Stimulated activated CD4-positive, alpha-beta T cell treated with anti-CD3 and anti-CD28 coated beads, Interleukin-15, amount 100 ng/mL, for 1 hour (primary cell): ENCODE results near the gene IGFBP5.

ENCODE experiments used
- DNase-seq, 2 donors: peaks; one replicate each; pipeline ENCODE4 v3.0.0-alpha.2; 2020; ENCODE audit warnings: low read depth in 1 of 2, low spot score in 1 of 2

IGFBP5 gene

DNA sequence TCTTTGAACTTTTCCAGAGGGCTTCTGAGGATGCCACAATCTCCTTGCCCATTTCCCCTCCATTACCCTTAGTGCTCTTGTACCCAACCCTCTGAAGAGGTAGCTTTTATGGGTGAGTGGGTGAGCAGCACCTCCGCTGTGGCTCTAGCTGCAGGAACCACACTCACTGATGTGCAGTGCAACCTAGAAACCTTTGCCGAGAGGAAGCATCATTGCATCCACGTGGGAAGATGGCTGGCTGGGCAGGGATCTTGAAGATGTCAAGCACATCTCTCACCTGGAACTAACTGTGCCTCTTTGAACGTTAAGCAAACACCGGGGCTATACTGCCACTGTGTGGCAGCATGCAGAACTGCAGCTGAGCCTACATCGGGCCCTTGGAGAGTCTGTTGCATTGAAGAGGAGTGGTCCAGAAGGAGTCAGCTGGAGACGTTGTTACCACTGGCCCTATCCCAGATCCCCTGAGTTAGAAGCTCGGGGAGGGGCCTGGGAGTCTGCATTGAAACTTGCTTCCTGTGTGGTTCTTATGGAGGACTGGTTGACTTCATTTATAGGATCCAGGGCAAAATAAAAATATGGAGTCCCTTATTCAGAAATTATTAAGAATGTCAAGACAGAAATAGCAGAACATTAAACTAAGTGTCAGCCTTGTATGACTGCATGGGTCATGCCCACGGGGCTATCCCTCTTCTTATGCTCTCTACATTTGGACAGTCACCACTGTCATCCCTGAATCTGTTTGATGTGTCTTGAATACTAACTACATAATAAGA, 28.7 kb downstream of the IGFBP5 start:
- peak; percentile 31 to 50 for DNase-seq

GRCh38 chr2:216665717-216666116, 29.6 kb downstream of the IGFBP5 start:
- no peak for DNase-seq

DNA sequence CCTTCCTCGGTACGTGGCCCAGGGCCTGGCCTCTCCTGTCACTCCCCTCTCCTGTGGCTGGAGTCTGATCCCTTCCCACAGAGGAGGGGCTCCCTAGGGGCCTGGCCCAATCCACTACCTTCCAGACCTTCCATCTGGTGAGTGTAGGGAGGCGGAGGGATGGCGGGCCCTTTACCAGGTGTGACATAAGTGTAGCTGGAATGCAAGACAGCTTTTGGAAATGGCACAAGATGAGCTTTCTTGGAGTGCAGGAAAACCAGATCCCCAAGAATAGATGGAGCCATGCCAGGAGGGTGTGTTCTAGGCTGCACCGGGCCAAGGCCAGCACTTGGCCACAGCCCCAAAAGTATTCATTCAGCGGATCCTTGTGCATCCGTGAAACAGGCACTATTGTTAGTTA, 30.1 kb downstream of the IGFBP5 start:
- no peak for DNase-seq

DNA sequence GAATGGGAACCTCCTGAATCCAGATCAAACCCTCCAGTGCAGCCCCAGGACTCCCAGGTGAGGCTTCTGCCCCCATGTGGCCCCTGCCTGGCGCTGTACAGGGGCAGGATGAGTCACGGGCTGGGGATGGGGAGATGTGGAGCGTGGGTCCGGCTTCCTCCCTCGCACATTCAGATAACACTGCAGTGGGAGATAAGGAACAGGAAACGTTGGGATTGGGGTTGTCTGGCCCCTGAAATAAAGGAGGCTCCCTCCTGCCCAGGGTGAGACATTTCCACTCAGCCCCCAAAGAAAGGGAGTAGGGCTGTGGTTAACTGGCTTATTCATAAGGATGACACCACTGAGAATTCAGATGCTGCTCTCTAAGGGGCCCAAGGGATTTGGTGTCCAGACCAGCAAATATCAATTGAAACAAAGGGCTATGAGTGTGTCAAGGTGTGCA, 30.7 kb downstream of the IGFBP5 start:
- DNase-seq, result no peak

DNA sequence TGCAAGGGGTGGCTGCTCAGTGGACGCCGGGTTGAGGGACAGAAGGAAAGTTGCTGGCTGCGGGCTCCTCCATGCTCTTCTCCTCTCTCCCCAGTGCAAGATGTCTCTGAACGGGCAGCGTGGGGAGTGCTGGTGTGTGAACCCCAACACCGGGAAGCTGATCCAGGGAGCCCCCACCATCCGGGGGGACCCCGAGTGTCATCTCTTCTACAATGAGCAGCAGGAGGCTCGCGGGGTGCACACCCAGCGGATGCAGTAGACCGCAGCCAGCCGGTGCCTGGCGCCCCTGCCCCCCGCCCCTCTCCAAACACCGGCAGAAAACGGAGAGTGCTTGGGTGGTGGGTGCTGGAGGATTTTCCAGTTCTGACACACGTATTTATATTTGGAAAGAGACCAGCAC, 31.5 kb downstream of the IGFBP5 start:
- no peak for DNase-seq

- DNase-seq, result no peak
Measured at GRCh38 chr2:216663106-216663505, 32.2 kb downstream of the IGFBP5 start.

DNA sequence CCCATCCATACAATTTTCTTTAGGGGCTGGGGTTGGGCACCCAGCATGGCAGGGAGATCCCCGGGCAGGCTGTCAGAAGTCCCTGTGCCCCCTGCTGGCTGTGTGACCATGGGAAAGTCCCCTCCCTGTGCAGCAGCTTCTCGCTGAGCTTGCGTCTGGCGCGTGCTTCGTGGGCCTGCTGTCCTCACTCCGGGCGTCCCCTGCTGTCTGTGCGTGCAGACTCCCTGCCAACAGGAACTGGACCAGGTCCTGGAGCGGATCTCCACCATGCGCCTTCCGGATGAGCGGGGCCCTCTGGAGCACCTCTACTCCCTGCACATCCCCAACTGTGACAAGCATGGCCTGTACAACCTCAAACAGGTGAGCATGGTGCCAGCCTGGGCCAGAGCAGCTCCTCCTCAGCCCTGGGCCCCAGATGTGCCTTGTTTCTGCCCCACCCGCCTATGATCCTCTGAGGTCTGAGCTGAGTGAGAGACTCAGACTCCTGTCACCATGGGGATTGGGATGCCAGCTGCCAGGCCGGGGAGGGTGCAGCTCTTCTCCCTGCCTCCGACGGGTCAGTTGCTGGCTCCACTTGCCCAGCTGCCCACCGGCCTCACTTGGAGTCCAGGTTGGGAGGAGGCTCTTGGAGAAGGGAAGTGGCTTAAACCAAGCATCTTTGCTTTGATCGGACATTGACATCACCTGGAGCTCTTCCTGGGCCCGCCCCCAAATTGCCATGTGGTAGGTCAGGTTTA, 33.5 kb downstream of the IGFBP5 start:
- no peak for DNase-seq

GRCh38 chr2:216661051-216661450, 34.3 kb downstream of the IGFBP5 start:
- DNase-seq, result no peak

DNA sequence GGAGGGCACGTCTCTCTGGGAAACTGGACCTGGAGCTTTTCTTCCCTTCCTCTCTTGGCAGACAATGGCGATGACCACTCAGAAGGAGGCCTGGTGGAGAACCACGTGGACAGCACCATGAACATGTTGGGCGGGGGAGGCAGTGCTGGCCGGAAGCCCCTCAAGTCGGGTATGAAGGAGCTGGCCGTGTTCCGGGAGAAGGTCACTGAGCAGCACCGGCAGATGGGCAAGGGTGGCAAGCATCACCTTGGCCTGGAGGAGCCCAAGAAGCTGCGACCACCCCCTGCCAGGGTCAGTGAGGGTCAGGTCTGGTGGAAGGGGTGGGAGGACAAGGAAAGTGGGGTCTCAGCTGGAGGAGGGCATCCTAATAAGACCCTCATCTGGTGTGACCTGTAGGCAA, 34.9 kb downstream of the IGFBP5 start:
- no peak for DNase-seq

- no peak for DNase-seq
Measured at GRCh38 chr2:216659276-216659675, 36.1 kb downstream of the IGFBP5 start.

DNA sequence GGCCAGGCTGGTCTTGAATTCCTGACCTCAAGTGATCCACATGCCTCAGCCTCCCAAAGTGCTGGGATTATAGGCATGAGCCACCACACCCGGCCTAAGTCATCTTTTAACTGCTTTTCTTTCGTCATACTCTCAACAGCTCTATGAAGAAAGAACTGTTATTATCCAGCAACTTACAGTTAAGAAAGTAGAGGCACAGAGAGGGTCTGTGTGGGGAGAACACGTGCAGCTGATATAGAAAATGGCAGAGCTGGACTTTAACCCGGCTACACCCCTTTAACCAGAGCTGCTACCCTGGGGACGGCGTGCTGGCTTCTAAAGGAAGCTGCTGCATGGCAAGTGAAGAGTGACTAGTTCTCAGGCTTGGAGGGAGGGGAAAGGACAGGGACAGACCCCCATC, 36.6 kb downstream of the IGFBP5 start:
- DNase-seq, result no peak

DNA sequence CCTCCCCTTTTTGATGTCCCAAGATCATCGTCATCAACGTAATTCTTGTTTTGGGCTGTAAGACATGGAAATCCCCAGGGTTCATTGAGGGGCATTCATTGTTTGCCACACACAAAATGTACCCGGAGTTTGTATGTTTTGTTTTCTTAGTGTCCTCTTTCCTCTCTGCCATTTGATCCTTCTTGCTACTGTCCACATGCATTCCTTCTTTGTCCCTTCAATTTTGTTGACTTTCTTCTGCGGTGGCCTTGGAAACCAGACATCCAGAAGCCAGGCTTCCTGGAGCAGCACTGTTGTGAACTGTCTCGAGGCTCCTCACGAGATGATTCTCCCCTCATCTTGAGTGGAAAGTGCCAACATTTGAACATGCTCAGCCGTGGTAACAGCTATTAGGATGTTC, 37.4 kb downstream of the IGFBP5 start:
- DNase-seq, result no peak

DNA sequence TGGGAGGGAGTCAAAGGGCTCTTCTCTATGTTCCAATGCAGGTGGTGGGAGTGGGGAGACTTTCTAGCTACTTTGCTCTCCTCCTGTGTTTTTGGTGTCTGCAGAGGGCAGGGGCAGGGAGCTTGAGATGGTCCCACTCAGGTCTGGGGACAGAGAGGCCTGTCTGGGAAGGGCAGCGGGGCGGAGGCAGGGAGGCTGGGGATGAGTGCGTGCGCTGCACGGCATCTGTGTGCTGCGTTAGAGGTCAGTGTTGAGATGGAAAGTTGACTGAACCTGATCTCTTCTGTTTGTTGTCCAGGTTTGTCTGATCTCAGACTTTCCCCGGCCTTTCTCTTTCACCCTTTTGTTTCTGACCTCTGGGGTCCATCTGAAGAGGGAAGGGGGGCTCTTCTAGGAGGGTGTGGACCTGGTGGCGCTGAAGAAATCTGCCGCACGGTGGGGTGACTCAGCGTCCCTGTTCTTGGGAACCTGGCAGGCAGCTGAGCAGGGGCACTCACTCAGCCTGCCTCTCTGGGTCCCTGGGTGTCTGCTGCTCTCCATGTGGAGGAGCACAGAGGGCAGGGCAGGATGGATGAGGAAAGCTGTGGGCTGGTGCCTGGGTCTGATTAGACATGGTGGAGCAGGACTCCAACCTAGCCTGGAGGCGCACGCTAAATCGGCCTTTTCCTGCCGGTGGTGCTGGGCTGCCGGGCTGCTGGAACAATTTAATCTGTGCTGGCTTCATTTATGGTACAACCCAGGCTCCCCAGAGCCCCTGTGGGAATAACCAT, 38.1 kb downstream of the IGFBP5 start:
- no peak for DNase-seq

GRCh38 chr2:216654528-216655052, 40.8 kb downstream of the IGFBP5 start:
- no peak for DNase-seq

DNA sequence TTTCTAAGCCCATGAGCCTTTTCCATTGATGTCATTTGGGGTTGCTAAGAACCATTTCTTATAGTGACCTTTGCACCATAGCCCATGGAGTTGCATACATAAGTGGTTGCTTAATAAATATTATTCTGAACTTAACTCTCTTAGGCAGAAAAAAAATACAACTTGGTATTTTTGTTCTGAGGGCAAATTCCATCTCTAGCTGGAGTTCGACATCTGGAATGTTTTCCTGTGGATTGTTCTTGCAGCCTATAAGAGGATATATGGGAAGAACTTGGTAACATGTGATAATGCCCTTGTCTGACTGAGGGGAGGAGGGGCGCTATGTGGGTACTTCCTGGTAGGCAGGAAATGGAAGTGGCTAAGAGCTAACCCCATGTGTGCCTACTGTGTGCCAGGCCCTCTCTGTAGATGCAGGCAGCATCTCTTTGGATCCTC, 41.4 kb downstream of the IGFBP5 start:
- DNase-seq, result no peak

GRCh38 chr2:216653093-216653799, 42.1 kb downstream of the IGFBP5 start:
- no peak for DNase-seq

DNA sequence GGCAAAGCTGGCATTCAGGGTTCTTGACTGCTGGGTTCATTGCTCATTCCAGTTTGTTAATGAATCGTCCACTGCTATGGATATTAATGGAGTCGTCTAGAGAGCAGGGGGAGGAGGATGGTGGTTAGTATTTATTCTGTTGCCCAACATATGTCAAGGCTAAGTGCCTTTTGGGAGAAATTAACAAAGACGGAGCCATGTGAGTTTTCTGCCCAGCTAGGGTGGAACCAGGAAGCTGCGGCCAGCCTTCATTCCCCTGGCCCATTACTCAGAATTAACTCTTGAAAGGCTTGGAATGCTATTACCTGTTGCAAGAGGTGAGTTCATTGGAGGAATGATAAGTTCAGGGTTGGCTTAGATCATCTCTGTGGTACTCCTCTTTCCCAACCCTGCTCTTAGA, 42.8 kb downstream of the IGFBP5 start:
- no peak for DNase-seq

DNA sequence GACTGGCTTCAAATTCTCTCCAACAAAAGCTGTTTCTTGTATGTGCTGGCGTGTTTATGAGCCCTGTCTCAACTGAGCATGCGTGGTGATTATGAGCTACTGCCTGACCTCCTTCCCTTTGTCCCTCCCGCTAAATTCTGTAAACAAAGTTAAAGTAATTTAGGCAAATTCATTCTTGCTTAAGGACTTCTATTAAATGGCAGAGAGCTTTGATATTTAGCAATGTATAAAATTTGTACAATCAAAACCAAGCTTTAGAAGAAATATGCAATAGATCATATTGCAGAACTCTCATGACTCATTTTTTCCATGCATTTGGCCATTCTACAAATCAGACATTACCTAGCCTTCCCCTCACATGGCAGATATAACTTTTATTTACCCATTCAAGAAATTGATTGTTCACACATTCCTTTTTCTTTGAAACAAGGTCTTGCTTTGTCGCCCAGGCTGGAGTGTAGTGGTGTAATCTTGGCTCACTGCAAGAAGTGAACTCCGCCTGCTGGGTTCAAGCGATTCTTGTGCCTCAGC, 43.9 kb downstream of the IGFBP5 start:
- DNase-seq, result no peak

GRCh38 chr2:216650626-216651257, 44.6 kb downstream of the IGFBP5 start:
- no peak for DNase-seq

- no peak for DNase-seq
Measured at GRCh38 chr2:216649574-216649973, 45.8 kb downstream of the IGFBP5 start.
